Subcutaneous adipose tissue (tissue), 4 donors: ENCODE measurements around the gene SLC12A8. TPM values are rescaled to one million over a fixed set of nuclear protein-coding genes. Genes with fewer than 3 reads are reported as not detected.

Experiments used
- total RNA-seq, 4 donors: library from RNA; depleted of rRNA; stranded (reverse); fragments of >200 nt; gene quantifications; one replicate each; pipeline ENCODE4 v1.1.0, GENCODE V29; 2016
- TF ChIP-seq, protein P1 (sequence below): fragments of 450-650 bp; IDR thresholded peaks from one replicate; pipeline ENCODE4 v1.5.1; 2016; ENCODE audit warnings: low read depth, mild to moderate bottlenecking, control low read depth, antibody characterized with exemption, moderate library complexity

The SLC12A8 gene
- total RNA-seq, 4 donors from 2014 or later: 0.66 to 1.0 TPM; not detected in 2

DNA sequence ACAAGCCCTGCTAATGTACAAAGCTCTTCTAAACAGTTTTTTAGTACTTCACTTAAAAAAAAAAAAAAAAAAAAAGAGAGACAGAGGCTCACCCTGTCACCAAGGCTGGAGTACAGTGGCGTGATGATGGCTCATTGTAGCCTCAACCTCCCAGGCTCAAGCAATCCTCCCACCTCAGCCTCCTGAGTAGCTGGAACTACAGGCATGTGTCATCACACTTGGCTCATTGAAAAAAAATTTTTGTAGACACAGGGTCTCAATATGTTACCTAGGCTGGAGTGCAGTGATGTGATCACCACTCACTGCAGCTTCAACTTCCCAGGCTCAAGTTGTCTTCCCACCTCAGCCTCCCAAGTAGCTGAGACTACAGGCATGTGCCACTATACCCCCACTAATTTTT, 109.1 kb downstream of the SLC12A8 start:
- TF ChIP-seq, protein P1, sequence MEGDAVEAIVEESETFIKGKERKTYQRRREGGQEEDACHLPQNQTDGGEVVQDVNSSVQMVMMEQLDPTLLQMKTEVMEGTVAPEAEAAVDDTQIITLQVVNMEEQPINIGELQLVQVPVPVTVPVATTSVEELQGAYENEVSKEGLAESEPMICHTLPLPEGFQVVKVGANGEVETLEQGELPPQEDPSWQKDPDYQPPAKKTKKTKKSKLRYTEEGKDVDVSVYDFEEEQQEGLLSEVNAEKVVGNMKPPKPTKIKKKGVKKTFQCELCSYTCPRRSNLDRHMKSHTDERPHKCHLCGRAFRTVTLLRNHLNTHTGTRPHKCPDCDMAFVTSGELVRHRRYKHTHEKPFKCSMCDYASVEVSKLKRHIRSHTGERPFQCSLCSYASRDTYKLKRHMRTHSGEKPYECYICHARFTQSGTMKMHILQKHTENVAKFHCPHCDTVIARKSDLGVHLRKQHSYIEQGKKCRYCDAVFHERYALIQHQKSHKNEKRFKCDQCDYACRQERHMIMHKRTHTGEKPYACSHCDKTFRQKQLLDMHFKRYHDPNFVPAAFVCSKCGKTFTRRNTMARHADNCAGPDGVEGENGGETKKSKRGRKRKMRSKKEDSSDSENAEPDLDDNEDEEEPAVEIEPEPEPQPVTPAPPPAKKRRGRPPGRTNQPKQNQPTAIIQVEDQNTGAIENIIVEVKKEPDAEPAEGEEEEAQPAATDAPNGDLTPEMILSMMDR: no peak

DNA sequence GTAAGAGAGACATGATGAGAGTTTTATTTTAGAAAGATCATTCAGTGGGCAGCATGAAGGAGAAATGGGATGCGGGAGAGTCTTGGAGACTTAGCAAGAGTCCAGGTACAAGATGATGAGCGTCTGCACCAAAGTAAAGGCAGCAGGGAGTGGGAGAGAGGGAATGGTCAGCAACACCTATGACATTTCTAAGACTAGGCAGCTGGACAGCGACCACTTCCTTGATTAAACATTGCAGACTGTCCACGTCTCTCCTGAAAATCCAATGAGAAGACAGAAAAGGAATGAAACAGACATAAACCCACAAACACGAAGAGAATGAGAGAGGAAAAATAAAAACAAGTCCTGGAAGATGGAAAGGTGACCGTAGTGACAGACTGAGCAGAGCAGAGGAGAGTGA, 110.1 kb downstream of the SLC12A8 start:
- TF ChIP-seq, protein P1: no peak

DNA sequence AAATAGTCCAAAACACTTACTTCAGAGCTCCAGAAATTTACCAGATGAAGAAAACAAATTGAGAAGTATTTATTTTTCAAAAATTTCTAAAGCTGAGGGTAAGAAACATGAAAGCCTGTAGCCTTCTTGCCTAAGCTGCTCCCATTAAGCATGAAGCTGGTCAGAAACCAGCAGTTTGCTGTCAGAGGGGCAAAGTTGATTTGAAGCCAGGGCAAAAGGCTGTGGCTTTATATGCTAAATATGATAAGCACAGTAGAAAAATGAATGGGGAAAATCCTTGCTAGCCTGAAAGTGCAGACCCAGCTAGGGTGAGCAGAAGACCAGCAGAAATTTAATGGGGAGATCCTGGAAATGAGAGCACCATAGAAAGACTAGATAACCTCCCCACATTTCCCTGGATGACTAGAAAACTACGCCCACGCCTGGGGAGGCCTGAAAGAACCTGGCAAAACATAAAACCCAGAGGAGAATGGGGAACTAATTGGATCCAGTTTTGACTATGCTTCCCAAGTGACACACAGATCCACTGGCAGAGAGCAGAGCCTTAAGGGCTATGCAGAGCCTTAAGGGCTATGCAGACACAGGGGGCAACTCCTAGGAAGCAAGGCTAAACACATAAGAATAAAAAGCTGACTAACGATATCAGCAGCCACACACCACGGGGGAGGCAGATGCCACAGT, 113.8 kb downstream of the SLC12A8 start:
- TF ChIP-seq, protein P1: no peak

DNA sequence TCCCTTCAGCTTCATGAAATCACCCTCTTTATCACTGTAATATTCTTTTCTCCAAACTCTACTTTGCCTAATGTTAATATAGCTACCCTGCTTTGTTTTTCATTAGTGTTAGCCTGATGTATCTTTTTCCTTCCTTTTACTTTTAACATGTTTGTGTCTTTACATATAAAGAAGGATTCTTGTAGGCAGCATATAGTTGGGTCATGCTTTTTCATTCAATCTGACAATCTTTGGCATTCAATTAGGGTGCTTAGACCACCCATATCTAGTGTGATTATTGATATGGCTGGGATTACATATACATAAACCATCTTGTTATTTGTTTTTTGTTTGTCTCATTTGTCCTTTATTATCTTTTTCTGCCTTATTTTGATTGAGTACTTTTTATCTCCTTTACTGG, 121.9 kb downstream of the SLC12A8 start:
- TF ChIP-seq, protein P1: no peak

DNA sequence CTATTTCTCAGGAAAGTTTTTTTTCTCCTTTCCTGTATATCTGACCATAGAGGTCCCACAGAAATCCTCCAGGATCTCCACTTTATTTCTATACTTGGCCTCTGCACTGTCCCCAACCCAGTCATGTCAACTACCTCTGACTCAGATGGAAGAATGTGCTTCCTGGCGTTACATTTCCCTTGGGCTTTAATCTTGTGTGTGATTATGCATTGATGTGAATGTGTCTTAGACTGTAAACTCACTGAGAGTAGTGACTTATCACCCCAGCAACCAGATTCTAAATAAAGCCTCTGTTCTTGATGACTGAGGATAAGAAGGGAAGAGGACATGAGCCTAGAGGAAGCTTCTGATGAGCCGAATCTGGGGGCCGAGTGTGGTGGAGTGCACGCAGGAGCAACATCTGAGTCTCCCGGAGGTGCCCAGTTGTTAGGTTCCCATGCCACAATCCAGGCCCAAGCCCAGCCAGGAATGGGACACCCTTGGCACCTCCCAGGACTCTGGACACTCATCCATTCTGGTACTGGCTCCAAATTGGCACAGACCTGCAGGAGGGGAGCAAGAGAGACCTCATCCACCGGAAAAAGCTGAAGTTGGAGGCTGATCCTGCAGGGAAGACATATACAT, 124.7 kb downstream of the SLC12A8 start:
- TF ChIP-seq, protein P1: no peak

DNA sequence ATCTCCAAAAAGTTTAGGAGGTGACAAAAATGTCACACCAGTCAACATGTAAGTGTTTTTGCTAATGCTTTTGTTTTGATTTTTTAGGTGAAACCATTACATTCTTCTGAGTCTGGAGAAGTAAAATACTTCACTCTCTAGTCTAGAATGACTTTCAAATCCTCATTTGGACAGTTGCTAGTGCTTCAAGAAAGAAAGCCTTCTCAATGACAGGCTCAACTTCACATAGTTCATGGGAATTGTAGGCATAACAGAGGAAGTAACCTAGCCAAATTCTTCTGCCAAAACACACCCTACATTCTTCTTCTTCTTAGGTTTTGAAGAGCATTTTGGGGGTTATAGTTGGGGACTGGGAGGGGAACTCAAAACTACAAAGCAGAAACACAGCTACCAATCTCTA, 127.4 kb downstream of the SLC12A8 start:
- TF ChIP-seq, protein P1: no peak

DNA sequence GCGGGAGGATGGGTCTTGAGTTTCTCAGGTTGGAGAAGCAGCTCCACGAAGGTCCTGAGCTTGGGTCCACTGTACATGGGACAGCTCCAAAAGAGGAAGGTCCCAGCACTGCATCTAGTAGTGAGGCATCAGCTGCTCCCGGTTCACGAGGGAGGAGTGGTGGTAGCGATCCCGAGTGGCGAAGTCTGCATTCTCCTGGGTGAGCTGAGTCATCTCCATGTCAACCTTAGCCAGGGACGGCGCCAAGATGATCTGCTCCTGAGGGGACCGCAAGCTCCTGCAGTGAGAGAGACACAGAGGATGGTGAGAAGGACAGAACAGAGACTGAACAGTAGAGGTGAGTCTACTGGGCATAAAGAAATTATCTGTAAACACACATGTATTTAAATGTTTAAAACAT, 128.8 kb downstream of the SLC12A8 start:
- TF ChIP-seq, protein P1: no peak
